PFSK-1 (cell line): ENCODE results near the gene SDF4.

Source experiments
- FOXP2 ChIP-seq: optimal IDR thresholded peaks from 2 replicates; pipeline ENCODE3; 2011; ENCODE audit warnings: borderline replicate concordance, control low read depth, inconsistent platforms; ENCODE audit not compliant: insufficient read depth; ENCODE audit errors: extremely low read length, extremely low read depth
- POLR2AphosphoS5 ChIP-seq: IDR thresholded peaks from 2 replicates; pipeline ENCODE4 v1.6.1; 2012; ENCODE audit warnings: low read depth, mild to moderate bottlenecking, control low read depth, low read length, moderate library complexity
- SIN3A ChIP-seq: IDR thresholded peaks from 2 replicates; pipeline ENCODE4 v1.6.1; 2012; ENCODE audit warnings: mild to moderate bottlenecking, low read length, moderate library complexity, borderline replicate concordance; ENCODE audit not compliant: insufficient read depth
- TAF1 ChIP-seq: IDR thresholded peaks from 2 replicates; pipeline ENCODE4 v1.6.1; 2012; ENCODE audit warnings: low read length, control low read depth, borderline replicate concordance; ENCODE audit not compliant: insufficient read depth
- TF ChIP-seq, protein P1 (sequence below), 2 experiments: IDR thresholded peaks; 2 replicates each; pipeline versions ENCODE4 v1.6.1 to v1.8.0; 2011 to 2012; ENCODE audit warnings: low read depth in 2 of 2, low read length in 2 of 2, control low read depth in 1 of 2, inconsistent platforms in 1 of 2, mild to moderate bottlenecking in 1 of 2, moderate library complexity in 1 of 2; ENCODE audit not compliant: insufficient read depth in 1 of 2

SDF4 gene

DNA sequence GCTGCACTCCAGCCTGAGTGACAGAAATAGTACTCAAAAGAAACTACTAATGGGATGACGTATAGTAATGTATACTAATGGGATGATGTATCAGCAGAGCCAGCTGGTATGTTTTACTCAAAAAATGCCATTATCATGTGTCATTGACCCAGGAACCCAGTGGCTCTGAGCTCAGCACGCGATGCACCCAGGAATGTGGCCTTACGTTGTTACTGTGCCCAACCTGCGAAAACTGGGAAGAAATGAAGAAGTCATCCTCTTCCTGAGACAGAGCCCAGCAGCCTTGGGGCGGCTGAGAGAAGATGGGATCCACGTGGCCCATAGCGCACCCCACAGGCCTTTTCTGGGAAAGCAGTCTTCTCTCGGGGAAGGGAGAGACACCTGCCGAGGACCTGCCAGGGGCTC, 33.1 kb upstream of the SDF4 start:
- TF ChIP-seq FOXP2 (no peak), TAF1 (no peak), POLR2AphosphoS5 (no peak), SIN3A (no peak)
- TF ChIP-seq, protein P1, sequence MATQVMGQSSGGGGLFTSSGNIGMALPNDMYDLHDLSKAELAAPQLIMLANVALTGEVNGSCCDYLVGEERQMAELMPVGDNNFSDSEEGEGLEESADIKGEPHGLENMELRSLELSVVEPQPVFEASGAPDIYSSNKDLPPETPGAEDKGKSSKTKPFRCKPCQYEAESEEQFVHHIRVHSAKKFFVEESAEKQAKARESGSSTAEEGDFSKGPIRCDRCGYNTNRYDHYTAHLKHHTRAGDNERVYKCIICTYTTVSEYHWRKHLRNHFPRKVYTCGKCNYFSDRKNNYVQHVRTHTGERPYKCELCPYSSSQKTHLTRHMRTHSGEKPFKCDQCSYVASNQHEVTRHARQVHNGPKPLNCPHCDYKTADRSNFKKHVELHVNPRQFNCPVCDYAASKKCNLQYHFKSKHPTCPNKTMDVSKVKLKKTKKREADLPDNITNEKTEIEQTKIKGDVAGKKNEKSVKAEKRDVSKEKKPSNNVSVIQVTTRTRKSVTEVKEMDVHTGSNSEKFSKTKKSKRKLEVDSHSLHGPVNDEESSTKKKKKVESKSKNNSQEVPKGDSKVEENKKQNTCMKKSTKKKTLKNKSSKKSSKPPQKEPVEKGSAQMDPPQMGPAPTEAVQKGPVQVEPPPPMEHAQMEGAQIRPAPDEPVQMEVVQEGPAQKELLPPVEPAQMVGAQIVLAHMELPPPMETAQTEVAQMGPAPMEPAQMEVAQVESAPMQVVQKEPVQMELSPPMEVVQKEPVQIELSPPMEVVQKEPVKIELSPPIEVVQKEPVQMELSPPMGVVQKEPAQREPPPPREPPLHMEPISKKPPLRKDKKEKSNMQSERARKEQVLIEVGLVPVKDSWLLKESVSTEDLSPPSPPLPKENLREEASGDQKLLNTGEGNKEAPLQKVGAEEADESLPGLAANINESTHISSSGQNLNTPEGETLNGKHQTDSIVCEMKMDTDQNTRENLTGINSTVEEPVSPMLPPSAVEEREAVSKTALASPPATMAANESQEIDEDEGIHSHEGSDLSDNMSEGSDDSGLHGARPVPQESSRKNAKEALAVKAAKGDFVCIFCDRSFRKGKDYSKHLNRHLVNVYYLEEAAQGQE (IDR thresholded peaks at IDR 0.05; ENCODE audit: insufficient read depth in 1 of 2, low read depth in 2 of 2, low read length in 2 of 2): no peak

DNA sequence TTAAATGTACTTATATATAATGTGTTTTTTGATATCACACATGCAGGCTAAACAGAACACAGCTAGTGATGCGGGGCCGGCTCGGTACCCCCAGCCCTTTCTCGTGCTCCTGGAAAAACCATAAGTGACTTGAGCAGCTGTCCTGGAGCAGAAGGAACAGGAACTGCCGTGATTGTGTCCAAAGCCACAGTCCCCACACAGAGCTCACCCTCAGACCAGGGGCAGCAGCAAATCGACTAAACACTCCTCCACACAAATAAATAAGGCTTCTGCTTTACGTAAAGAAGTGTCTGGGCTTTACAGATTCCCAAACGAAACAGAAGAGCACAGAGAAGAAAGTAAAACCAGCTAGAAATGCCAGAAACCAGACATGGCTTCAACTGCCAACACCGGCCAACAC, 32.2 kb upstream of the SDF4 start:
- TF ChIP-seq, protein P1 (IDR thresholded peaks at IDR 0.05; ENCODE audit: insufficient read depth in 1 of 2, low read depth in 2 of 2, low read length in 2 of 2): no peak
- TF ChIP-seq FOXP2 (no peak), SIN3A (no peak), POLR2AphosphoS5 (no peak), TAF1 (no peak)

DNA sequence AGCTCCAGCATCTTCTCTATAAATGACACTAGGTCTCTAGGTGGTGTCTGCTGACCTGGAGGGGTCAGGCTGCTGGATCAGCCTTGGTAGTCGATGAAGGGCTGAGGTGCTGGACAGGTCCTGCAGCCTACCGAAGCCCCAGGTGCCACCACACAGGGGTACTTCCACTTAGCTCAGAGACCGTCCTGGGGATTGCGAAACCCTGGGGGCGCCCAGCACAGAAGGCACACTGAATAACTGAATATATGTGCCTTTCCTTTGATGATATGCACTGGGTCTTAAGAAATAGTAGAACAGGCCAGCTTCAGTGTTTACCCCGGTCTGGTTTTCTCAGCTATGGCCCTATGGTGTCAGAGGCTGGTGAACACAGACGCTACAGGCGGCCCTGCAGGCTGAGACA, 31.0 kb upstream of the SDF4 start:
- no peak for TF ChIP-seq SIN3A
- no peak for TF ChIP-seq FOXP2
- no peak for TF ChIP-seq POLR2AphosphoS5
- TF ChIP-seq, protein P1 (IDR thresholded peaks at IDR 0.05; ENCODE audit: insufficient read depth in 1 of 2, low read depth in 2 of 2, low read length in 2 of 2): no peak
- TF ChIP-seq TAF1: no peak

DNA sequence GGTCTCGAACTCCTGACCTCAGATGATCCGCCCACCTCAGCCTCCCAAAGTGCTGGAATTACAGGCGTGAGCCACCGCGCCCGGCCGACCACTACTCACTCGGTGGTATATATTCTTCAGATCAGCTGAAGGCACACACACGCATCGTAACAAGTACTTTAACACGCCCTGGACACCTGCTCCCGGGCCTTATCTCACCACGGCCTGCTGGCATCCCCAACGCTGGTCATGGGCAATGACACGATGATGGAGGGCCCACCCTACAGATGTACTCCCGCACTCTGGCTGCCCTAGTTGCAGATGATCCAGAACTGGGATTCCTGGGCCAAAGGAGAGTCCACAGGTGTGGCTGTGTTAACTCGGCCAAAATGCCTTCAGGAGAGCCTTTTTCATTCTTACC, 30.3 kb upstream of the SDF4 start:
- TF ChIP-seq TAF1 (no peak), SIN3A (no peak), POLR2AphosphoS5 (no peak), FOXP2 (no peak)
- TF ChIP-seq, protein P1 (IDR thresholded peaks at IDR 0.05; ENCODE audit: insufficient read depth in 1 of 2, low read depth in 2 of 2, low read length in 2 of 2): no peak
